Large intestine (tissue), 3 donors: ENCODE results near the gene ERCC6L2. TPM values are rescaled to one million over a fixed set of nuclear protein-coding genes. Genes with fewer than 3 reads are reported as not detected.

Experiments
- DNase-seq, 2 donors: peaks; one replicate each; pipeline versions ENCODE4 v3.0.0 to v3.0.0-alpha.2; 2013
- H3K27ac ChIP-seq: one replicate; pipeline ENCODE4 v1.5.1; 2013; ENCODE audit warnings: low read length
- H3K27me3 ChIP-seq: 2 replicates; pipeline ENCODE4 v1.6.1; 2013; ENCODE audit warnings: low read length; ENCODE audit not compliant: control insufficient read depth, insufficient read depth
- H3K36me3 ChIP-seq: 2 replicates; pipeline ENCODE4 v1.6.1; 2013; ENCODE audit warnings: low read length; ENCODE audit not compliant: control insufficient read depth, insufficient read depth
- H3K4me1 ChIP-seq: one replicate; pipeline ENCODE4 v1.6.1; 2013; ENCODE audit warnings: low read length; ENCODE audit not compliant: control insufficient read depth, insufficient read depth
- H3K4me3 ChIP-seq: one replicate; pipeline ENCODE4 v1.5.1; 2013; ENCODE audit warnings: low read length
- H3K9me3 ChIP-seq: one replicate; pipeline ENCODE4 v1.6.1; 2013; ENCODE audit warnings: mild to moderate bottlenecking, low read depth, low read length, moderate library complexity; ENCODE audit not compliant: control insufficient read depth
- WGBS: methylation state at CpG from one replicate; pipeline ENCODE4 v1.1.5; 2013; ENCODE audit warnings: low lambda C conversion rate; ENCODE audit not compliant: insufficient coverage; 5-methylcytosine and 5-hydroxymethylcytosine counted together
- polyA plus RNA-seq: library from polyadenylated mRNA; unstranded; fragments of 120-200 nt; gene quantifications from one replicate; pipeline ENCODE4 v1.2.1, GENCODE V29; 2013

The ERCC6L2 gene
- polyA plus RNA-seq, 1 donor: 29.2 TPM

- Histone ChIP-seq H3K9me3 (peaks cover 3% of the 10 kb centered on the region), H3K4me1 (no peaks in the 10 kb centered on the region), H3K27me3 (no peaks in the 10 kb centered on the region), H3K4me3 (no peak overlapping the region), H3K27ac (no peak overlapping the region), H3K36me3 (peaks cover 9% of the 10 kb centered on the region)
- no CpG with 5 or more reads among the region's 2 CpGs for WGBS
- no peak for DNase-seq
Measured at GRCh38 chr9:95992536-95992935, 117.0 kb downstream of the ERCC6L2 start.

- Histone ChIP-seq H3K27me3 (no peaks in the 10 kb centered on the region), H3K27ac (no peak overlapping the region), H3K4me1 (no peaks in the 10 kb centered on the region), H3K4me3 (no peak overlapping the region), H3K36me3 (peaks cover 6% of the 10 kb centered on the region), H3K9me3 (no peaks in the 10 kb centered on the region)
- no peak for DNase-seq
- no CpG with 5 or more reads among the region's 3 CpGs for WGBS
Measured at GRCh38 chr9:95993337-95993736, 117.8 kb downstream of the ERCC6L2 start.

GRCh38 chr9:95999390-95999789 lies 123.9 kb downstream of the ERCC6L2 start:
- Histone ChIP-seq H3K4me1 (no peaks in the 10 kb centered on the region), H3K27ac (no peak overlapping the region)
- 83% methylated on average over 1 of the region's 3 CpGs for whole genome bisulfite sequencing

GRCh38 chr9:96004379-96004778 lies 128.9 kb downstream of the ERCC6L2 start:
- Histone ChIP-seq H3K4me3 (no peak overlapping the region), H3K4me1 (no peaks in the 10 kb centered on the region), H3K27ac (no peak overlapping the region), H3K9me3 (peaks cover 9% of the 10 kb centered on the region), H3K36me3 (peaks cover 26% of the 10 kb centered on the region), H3K27me3 (no peaks in the 10 kb centered on the region)
- no peak for DNase-seq
- WGBS: 100% methylated on average over 1 of the region's 2 CpGs

More at GRCh38 chr9:95999390-95999789, 123.9 kb downstream of the ERCC6L2 start:
- Histone ChIP-seq H3K9me3 (peaks cover 9% of the 10 kb centered on the region), H3K4me3 (no peak overlapping the region), H3K27me3 (no peaks in the 10 kb centered on the region), H3K36me3 (peaks cover 2% of the 10 kb centered on the region)
- DNase-seq: no peak

- no peaks in the 10 kb centered on the region for H3K4me1 ChIP-seq
- no peak for DNase-seq
- H3K9me3 ChIP-seq: peaks cover 9% of the 10 kb centered on the region
- no peak overlapping the region for H3K4me3 ChIP-seq
- no peak overlapping the region for H3K27ac ChIP-seq
- H3K36me3 ChIP-seq: peaks cover 33% of the 10 kb centered on the region
- H3K27me3 ChIP-seq: no peaks in the 10 kb centered on the region
- WGBS: no CpG with 5 or more reads among the region's 9 CpGs
Measured at GRCh38 chr9:96006296-96006879, 130.9 kb downstream of the ERCC6L2 start.

GRCh38 chr9:96006961-96007360 lies 131.5 kb downstream of the ERCC6L2 start:
- Histone ChIP-seq H3K4me3 (no peak overlapping the region), H3K9me3 (peaks cover 6% of the 10 kb centered on the region), H3K27ac (no peak overlapping the region), H3K36me3 (peaks cover 33% of the 10 kb centered on the region), H3K4me1 (no peaks in the 10 kb centered on the region), H3K27me3 (no peaks in the 10 kb centered on the region)
- no peak for DNase-seq

- H3K27me3 ChIP-seq: no peaks in the 10 kb centered on the region
- no peak overlapping the region for H3K4me3 ChIP-seq
- DNase-seq: no peak
- H3K4me1 ChIP-seq: no peaks in the 10 kb centered on the region
- H3K27ac ChIP-seq: no peak overlapping the region
- no peaks in the 10 kb centered on the region for H3K9me3 ChIP-seq
- peaks cover 39% of the 10 kb centered on the region for H3K36me3 ChIP-seq
- WGBS: no CpG with 5 or more reads among the region's 12 CpGs
Measured at GRCh38 chr9:96008502-96009222, 133.2 kb downstream of the ERCC6L2 start.

- Histone ChIP-seq H3K4me1 (no peaks in the 10 kb centered on the region), H3K9me3 (no peaks in the 10 kb centered on the region), H3K4me3 (no peak overlapping the region), H3K27me3 (no peaks in the 10 kb centered on the region), H3K27ac (no peak overlapping the region), H3K36me3 (peaks cover 42% of the 10 kb centered on the region)
- WGBS: no CpG with 5 or more reads among the region's 2 CpGs
- DNase-seq: no peak
Measured at GRCh38 chr9:96009223-96009602, 133.7 kb downstream of the ERCC6L2 start.

GRCh38 chr9:96009690-96010472 lies 134.4 kb downstream of the ERCC6L2 start:
- DNase-seq: no peak
- H3K4me3 ChIP-seq: no peak overlapping the region
- peaks cover 42% of the 10 kb centered on the region for H3K36me3 ChIP-seq
- no peak overlapping the region for H3K27ac ChIP-seq
- no CpG with 5 or more reads among the region's 4 CpGs for WGBS
- no peaks in the 10 kb centered on the region for H3K9me3 ChIP-seq
- no peaks in the 10 kb centered on the region for H3K27me3 ChIP-seq
- H3K4me1 ChIP-seq: no peaks in the 10 kb centered on the region

GRCh38 chr9:96014078-96014477 lies 138.6 kb downstream of the ERCC6L2 start:
- H3K27ac ChIP-seq: no peak overlapping the region
- no peaks in the 10 kb centered on the region for H3K27me3 ChIP-seq
- peaks cover 25% of the 10 kb centered on the region for H3K36me3 ChIP-seq
- no peak for DNase-seq
- WGBS: 59% methylated on average over 2 of the region's 6 CpGs
- no peak overlapping the region for H3K4me3 ChIP-seq
- no peaks in the 10 kb centered on the region for H3K4me1 ChIP-seq
- no peaks in the 10 kb centered on the region for H3K9me3 ChIP-seq
